ENCODE data around the gene VWA8.

The VWA8 gene

DNA sequence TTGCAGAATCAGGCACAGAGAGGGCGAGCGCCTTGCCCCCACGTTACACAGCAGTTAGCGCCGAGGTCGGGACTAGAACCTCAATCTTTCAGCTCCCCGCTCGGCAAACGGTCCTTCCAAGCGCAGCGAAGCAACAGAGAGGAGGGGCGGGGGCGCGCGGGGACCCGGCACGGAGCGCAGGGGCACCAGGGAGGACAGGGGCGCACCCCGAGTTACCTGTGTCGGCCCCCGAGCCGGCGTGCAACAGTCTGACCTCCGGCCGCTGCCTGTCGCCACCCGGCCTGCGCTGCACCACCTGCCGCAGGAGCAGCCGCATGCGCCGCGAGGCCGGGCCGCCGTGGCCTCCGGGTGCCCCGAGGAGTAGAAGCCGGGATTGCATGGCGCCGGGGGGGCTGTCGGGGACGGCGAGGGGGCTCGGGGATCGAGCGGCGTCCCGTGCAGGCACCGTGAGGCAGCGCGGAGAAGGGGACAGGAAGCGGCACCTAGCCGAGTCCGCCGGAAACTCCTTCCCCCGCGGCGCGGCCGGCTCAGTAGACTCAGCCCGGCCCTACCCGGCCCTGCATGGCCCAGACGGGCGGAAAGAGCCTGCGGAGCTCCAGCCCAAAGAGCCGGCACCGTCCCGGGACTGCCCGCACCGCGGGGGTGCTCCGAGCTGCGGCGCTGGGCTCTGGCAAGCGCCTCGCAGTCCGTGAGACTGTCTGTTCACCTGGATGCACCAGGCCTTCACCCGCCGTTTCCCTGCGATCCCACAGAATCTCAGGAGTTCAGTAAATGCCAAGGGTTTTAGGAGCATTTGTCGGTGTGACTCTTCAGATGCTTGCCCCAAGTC lies at the start of gene VWA8:
Gene VWA8 (minus strand): TSS at position 473 of the 829 bp plus-strand sequence. CDS start 94 bp downstream, at position 379.
- peak; percentile 67 to 79 for DNase-seq (ENCODE audit: low read depth in 1 of 2, low spot score in 1 of 2)

- no peak for DNase-seq (ENCODE audit: low read depth in 1 of 2, low spot score in 1 of 2)
These were observed 48.1 kb upstream of the VWA8 start for GRCh38 chr13:42009057-42009456.

GRCh38 chr13:42007844-42008243 lies 46.9 kb upstream of the VWA8 start:
- DNase-seq (ENCODE audit: low read depth in 1 of 2, low spot score in 1 of 2), result no peak

GRCh38 chr13:42002066-42002465 lies 41.2 kb upstream of the VWA8 start:
- DNase-seq (ENCODE audit: low read depth in 1 of 2, low spot score in 1 of 2), result no peak

DNA sequence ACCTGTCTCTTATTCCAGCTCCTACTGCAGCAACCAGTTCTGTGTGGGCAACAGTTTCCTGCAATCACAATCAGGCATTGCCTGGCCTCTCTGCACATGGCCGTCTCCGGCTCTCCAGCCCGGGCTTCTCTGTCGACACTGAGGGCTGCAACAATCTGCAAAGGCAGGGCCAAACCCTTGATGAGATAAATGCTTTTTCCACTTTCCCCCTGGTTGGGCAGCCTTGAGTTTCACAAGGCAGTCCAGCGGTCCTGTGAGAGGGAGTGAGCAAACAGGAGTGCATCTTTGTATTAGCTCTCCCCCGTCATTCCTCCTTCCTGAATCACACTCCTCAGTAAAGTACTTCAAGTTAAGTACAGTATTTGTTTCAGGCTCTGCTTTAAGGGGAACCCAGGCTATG lies 40.7 kb upstream of the VWA8 start:
- no peak for DNase-seq (ENCODE audit: low read depth in 1 of 2, low spot score in 1 of 2)

DNA sequence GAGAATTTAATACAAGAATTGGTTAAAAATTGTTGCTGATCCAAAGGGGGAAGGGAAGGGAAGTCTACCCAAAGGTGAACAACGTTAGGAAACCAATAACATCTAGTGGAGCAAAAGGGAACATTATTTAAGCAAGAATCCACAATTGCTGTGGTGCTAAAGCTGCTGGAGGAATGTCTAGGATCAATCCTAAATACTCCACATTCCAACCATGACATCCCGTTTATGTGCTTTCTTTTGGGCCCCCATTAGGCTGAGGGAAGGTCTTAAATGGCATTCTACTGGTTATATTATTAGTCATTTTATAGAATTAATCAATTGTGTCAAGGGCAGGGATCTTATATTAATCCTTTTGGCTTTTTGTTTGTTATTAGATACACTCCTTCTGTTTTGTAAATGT lies 39.9 kb upstream of the VWA8 start:
- DNase-seq (ENCODE audit: low read depth in 1 of 2, low spot score in 1 of 2), result no peak

DNA sequence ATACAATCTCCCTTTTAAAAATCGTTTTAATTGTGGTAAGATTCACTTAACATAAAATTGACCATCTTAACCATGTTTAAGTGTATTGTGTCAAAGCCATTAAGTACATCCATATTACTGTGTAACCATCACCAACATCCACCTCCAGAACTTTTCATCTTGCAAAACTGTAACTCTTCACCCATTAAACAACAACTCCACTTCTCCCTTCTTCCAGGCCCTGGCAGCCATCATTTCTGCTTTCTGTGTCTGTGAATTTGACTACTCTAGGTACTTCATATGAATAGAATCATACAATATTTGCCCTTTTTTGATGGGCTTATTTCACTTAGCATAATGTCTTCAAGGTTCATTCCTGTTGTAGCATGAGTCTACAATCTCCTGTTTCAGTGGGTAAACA lies 36.5 kb upstream of the VWA8 start:
- DNase-seq (ENCODE audit: low read depth in 1 of 2, low spot score in 1 of 2), result no peak

GRCh38 chr13:41995946-41996345 lies 35.0 kb upstream of the VWA8 start:
- DNase-seq (ENCODE audit: low read depth in 1 of 2, low spot score in 1 of 2), result no peak

GRCh38 chr13:41995336-41995735 lies 34.4 kb upstream of the VWA8 start:
- no peak for DNase-seq (ENCODE audit: low read depth in 1 of 2, low spot score in 1 of 2)

- no peak for DNase-seq (ENCODE audit: low read depth in 1 of 2, low spot score in 1 of 2)
These were observed 33.8 kb upstream of the VWA8 start for GRCh38 chr13:41994696-41995095.

DNA sequence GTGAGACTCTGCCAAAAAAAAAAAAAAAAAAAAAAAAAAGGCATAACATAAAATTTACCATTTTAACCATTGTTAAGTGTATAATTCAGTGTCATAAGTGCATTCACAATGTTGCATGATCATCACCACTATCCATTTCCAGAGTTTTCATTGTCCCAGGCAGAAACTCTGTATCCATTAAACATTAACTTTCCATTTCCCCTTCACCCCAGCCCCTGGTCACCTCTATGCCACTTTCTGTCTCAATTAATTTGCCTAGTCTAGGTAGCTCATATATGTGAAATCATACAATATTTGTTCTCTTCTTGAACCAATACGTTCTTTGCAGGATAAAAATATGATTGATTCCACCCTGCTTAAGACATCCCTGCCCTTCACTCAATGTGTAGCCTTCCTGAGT lies 31.0 kb upstream of the VWA8 start:
- DNase-seq (ENCODE audit: low read depth in 1 of 2, low spot score in 1 of 2), result no peak

- DNase-seq (ENCODE audit: low read depth in 1 of 2, low spot score in 1 of 2), result no peak
These were observed 27.3 kb upstream of the VWA8 start for GRCh38 chr13:41988244-41988643.

- no peak for DNase-seq (ENCODE audit: low read depth in 1 of 2, low spot score in 1 of 2)
These were observed 25.0 kb upstream of the VWA8 start for GRCh38 chr13:41985788-41986508.

GRCh38 chr13:41981951-41982715 lies 21.2 kb upstream of the VWA8 start:
- no peak for DNase-seq (ENCODE audit: low read depth in 1 of 2, low spot score in 1 of 2)

DNA sequence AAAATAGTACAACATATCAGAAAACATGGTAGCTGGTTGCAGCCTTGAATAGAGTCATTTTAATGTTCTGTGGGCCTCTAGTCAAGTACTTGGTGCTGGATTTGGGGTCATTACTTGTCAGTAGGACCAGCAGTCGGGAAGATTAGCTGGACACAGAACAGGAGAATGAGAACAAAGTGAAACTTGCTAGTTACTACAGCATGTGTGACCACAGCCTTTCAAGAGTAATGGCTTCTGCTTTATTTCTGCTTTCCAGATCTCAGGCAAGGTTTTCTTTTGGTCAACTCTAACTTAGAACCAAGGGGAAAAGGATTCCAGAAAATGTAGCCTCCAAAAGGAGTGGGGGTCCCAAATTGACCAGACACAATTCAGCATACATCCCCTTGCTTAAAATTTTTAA lies 17.1 kb upstream of the VWA8 start:
- no peak for DNase-seq (ENCODE audit: low read depth in 1 of 2, low spot score in 1 of 2)

GRCh38 chr13:41976476-41976875 lies 15.6 kb upstream of the VWA8 start:
- DNase-seq (ENCODE audit: low read depth in 1 of 2, low spot score in 1 of 2), result no peak

- no peak for DNase-seq (ENCODE audit: low read depth in 1 of 2, low spot score in 1 of 2)
These were observed 13.5 kb upstream of the VWA8 start for GRCh38 chr13:41974262-41974900.

DNA sequence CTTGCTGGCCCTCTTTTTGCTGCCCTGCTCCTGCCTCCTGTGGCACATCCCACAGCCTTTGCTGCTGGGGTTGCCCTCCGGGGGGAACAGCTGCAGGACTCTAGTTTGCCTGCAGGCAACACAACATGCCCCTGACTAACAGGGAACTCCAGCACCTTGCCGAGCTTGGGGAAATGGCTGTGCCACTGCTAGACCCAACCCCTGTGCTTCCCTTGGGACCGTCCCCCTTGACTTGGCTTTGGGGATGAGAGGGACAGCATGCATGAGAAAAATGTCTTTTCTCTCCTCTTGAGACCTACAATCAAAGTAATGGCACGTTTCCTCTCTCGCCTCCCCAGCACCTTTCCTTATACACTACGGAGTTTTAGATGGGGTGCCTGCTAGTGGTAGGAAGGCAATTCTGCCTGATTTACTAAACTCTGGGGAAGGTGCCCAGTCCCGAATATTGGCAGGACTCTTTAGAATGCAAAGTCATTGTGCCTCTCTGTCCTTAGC lies 12.4 kb upstream of the VWA8 start:
- DNase-seq (ENCODE audit: low read depth in 1 of 2, low spot score in 1 of 2), result no peak

GRCh38 chr13:41971848-41972247 lies 10.9 kb upstream of the VWA8 start:
- DNase-seq (ENCODE audit: low read depth in 1 of 2, low spot score in 1 of 2), result no peak

DNA sequence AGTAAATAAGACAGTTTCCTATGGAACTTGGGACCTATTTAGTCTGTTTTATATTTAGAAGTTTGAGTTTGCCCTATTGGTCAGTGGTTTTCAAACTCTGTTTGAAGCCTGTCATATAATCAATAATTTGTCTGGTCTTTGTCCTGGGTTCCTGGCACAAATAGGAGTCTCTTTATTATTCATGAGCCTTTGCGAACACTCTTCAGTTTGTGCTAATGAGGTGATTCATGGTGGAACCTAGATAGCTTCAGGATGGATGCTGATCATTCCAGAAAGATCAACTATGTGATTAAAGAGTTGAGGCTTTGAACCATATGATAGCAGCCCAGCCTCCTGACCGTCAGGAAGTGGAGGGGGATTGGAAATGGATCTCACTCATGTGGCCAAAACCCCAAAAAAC lies 10.0 kb upstream of the VWA8 start:
- DNase-seq (ENCODE audit: low read depth in 1 of 2, low spot score in 1 of 2), result no peak

- no peak for DNase-seq (ENCODE audit: low read depth in 1 of 2, low spot score in 1 of 2)
These were observed 9.1 kb upstream of the VWA8 start for GRCh38 chr13:41970022-41970421.
